Ovary (tissue), 9 donors: ENCODE data around the gene ADAMTSL3. TPM values are rescaled to one million over a fixed set of nuclear protein-coding genes. Genes with fewer than 3 reads are reported as not detected.

ENCODE experiments used
- DNase-seq, 5 donors: peaks; one replicate each; pipeline ENCODE4 v3.0.0-alpha.2; 2019 to 2020
- H3K27ac ChIP-seq, 2 donors: fragments of 200-600 bp; one replicate each; pipeline versions ENCODE4 v1.5.1 to v1.8.0; 2019 to 2022
- H3K27me3 ChIP-seq: fragments of 200-600 bp; one replicate; pipeline ENCODE4 v1.8.0; 2022
- H3K36me3 ChIP-seq: fragments of 200-600 bp; sonication (generic); one replicate; pipeline ENCODE4 v1.5.1; 2019
- H3K4me1 ChIP-seq: one replicate; pipeline ENCODE4 v1.8.1; 2013; ENCODE audit warnings: mild to moderate bottlenecking, moderate library complexity; ENCODE audit not compliant: insufficient read depth
- H3K4me3 ChIP-seq: fragments of 200-600 bp; sonication (generic); one replicate; pipeline ENCODE4 v1.5.1; 2017
- H3K9me3 ChIP-seq, 2 donors: fragments of 200-600 bp in 1 of 2; sonication (generic) in 1 of 2; one replicate each; pipeline versions ENCODE4 v1.5.1 to v1.8.1; 2013 to 2019; ENCODE audit warnings: mild to moderate bottlenecking in 1 of 2, moderate library complexity in 1 of 2
- CTCF ChIP-seq, 3 donors: fragments of 450-650 bp in 2 of 3; fragments of 200-600 bp in 1 of 3; IDR thresholded peaks; one replicate each; pipeline versions ENCODE4 v1.5.1 to v1.8.0; 2016 to 2022; ENCODE audit warnings: antibody characterized with exemption in 3 of 3, mild to moderate bottlenecking in 1 of 3
- EP300 ChIP-seq: sonication (generic); formaldehyde crosslinking; IDR thresholded peaks from one replicate; pipeline ENCODE4 v1.6.1; 2017; ENCODE audit warnings: antibody characterized with exemption
- POLR2A ChIP-seq: fragments of 450-650 bp; IDR thresholded peaks from one replicate; pipeline ENCODE4 v1.6.1; 2017; ENCODE audit warnings: antibody characterized with exemption, mild to moderate bottlenecking, moderate library complexity
- WGBS, 3 donors: extraction: QIAGEN DNeasy Blood & Tissue Kit in 1 of 3; methylation state at CpG; one replicate each; pipeline versions ENCODE4 v1.1.5 to v1.1.7; 2013 to 2017; 5-methylcytosine and 5-hydroxymethylcytosine counted together
- intact Hi-C, 4 donors: fragments of 100-400 bp; cut with DNase I; formaldehyde crosslinking; loops; one replicate each; pipeline versions ENCODE4 v1.11.0 to v1.15.1; 2022 to 2023
- polyA plus RNA-seq, 2 donors: library from polyadenylated mRNA; stranded (reverse); fragments of 200-250 nt in 1 of 2; fragments of 350-450 nt in 1 of 2; fragmentation: Illumina TruSeq in 1 of 2; extraction: RNeasy Lipid Tissue Mini Kit (QIAGEN cat#74804) in 1 of 2; gene quantifications; one replicate each; pipeline ENCODE4 v1.2.3, GENCODE V29; 2013 to 2014
- total RNA-seq, 7 donors: library from RNA; depleted of rRNA in 2 of 7; stranded (reverse); fragments of >200 nt in 2 of 7; fragmentation: NEBNext Ultra II Directional in 3 of 7; extraction: Animal tissue kit (Norgen Biotek cat#: 25700) in 3 of 7; gene quantifications; one replicate each; pipeline versions ENCODE4 v1.1.0 to v1.2.4, GENCODE V29; 2016 to 2023
- donor health status: DM: no; HTN: no; CAD: no; lungs with moderate emphysema.
- donor health status: DM: no; HTN: no; CAD: no.
- donor health status: Bipolar disorder and iron deficiency.
- donor health status: DM: yes; HTN: yes; CAD: no.
- donor health status: DM: no; HTN: no; CAD: no.
- donor health status: DM: yes; HTN: yes; CAD: no.

Gene ADAMTSL3
- total and polyA plus RNA-seq, 9 donors, result 0.96 to 9.0 (median 3.7) TPM

- Histone ChIP-seq H3K9me3 (no peaks in the 10 kb centered on the region), H3K4me3 (no peak overlapping the region), H3K36me3 (no peaks in the 10 kb centered on the region), H3K27ac (no peak overlapping the region), H3K27me3 (no peaks in the 10 kb centered on the region), H3K4me1 (no peaks in the 10 kb centered on the region)
- intact Hi-C loops, result no loop called here
- DNase-seq, result no peak
- WGBS, 3 donors, result 49 to 69% (median 56%) methylated on average over 9 of the region's 9 CpGs
- TF ChIP-seq CTCF (IDR thresholded peaks at IDR 0.05), result no peak
- TF ChIP-seq EP300, result no peak
- TF ChIP-seq POLR2A, result no peak
Measured at GRCh38 chr15:83610901-83611685, 42.8 kb upstream of the ADAMTSL3 start.

- H3K36me3 ChIP-seq, result no peaks in the 10 kb centered on the region
- H3K27me3 ChIP-seq, result no peaks in the 10 kb centered on the region
- intact Hi-C loops, result no loop called here
- no peaks in the 10 kb centered on the region for H3K4me1 ChIP-seq
- H3K9me3 ChIP-seq, result no peaks in the 10 kb centered on the region
- no peak for DNase-seq
- H3K27ac ChIP-seq, result no peak overlapping the region
- H3K4me3 ChIP-seq, result no peak overlapping the region
- 75 to 84% (median 82%) methylated on average over 5 of the region's 5 CpGs for WGBS, 3 donors
- TF ChIP-seq CTCF (IDR thresholded peaks at IDR 0.05), result no peak
Measured at GRCh38 chr15:83612226-83612625, 41.7 kb upstream of the ADAMTSL3 start.

GRCh38 chr15:83612898-83613635 lies 40.9 kb upstream of the ADAMTSL3 start:
- Histone ChIP-seq H3K4me1 (no peaks in the 10 kb centered on the region), H3K36me3 (no peaks in the 10 kb centered on the region), H3K4me3 (no peak overlapping the region), H3K9me3 (no peaks in the 10 kb centered on the region), H3K27me3 (no peaks in the 10 kb centered on the region), H3K27ac (no peak overlapping the region)
- intact Hi-C loops, result no loop called here
- DNase-seq, result no peak
- TF ChIP-seq CTCF (IDR thresholded peaks at IDR 0.05), result no peak
- no peak for TF ChIP-seq EP300
- TF ChIP-seq POLR2A, result no peak
- WGBS, 3 donors, result 85 to 97% (median 90%) methylated on average over 2 of the region's 2 CpGs

- no peak for DNase-seq
- Histone ChIP-seq H3K9me3 (no peaks in the 10 kb centered on the region), H3K4me3 (no peak overlapping the region), H3K4me1 (no peaks in the 10 kb centered on the region), H3K36me3 (no peaks in the 10 kb centered on the region), H3K27ac (no peak overlapping the region), H3K27me3 (no peaks in the 10 kb centered on the region)
- TF ChIP-seq CTCF (IDR thresholded peaks at IDR 0.05) (no peak), EP300 (no peak), POLR2A (no peak)
- intact Hi-C loops, result no loop called here
- 43 to 60% (median 51%) methylated on average over 2 of the region's 2 CpGs for WGBS, 3 donors
Measured at GRCh38 chr15:83613714-83614113, 40.2 kb upstream of the ADAMTSL3 start.
